ENCODE results near the gene RAVER1. TPM values are rescaled to one million over a fixed set of nuclear protein-coding genes. Genes with fewer than 3 reads are reported as not detected.
A peak's percentile ranks its signal among the peaks of the same experiment; 100 is the strongest.

Gene RAVER1
- total RNA-seq, 4 donors from 2014 or later = 7.4 to 42.4 (median 16.4) TPM

DNA sequence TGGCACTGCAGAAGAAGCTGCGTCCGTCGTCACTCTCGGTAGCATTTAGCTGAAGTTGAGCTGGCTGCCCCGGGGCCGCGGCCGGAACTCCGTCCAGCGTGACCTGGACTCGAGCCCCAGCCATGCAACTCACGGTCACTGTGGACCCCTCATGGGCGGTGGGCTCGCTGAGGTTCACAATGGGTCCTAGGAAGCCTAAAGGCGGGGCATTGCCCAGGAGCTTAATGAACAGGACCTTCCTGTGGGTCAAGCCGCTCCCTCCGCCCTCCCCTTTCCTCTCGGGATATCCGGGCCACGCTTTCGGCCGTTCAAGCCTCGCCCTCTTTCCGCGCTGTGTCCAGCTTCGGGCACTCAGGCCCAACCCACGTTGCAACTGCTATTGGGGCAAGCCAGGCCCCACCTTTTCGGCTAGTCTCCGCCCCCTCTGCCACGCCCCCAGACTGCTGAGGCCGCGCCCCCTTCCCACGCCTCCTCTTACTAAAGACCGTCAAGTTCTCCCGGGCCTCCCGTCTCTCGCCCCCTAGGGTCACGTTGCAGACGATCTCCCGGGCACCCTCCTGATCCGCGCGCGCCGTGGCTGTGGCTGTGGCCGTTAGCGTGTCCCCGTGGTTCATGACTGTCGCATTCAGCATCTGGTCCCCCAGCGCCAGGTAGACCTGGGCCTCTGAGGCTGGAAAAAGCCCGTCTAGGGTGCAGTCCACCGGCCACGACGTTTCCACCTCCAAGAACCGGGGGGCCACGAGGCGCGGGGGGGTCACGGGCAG, 1.4 kb upstream of the RAVER1 start:
- TF ChIP-seq, protein P1, sequence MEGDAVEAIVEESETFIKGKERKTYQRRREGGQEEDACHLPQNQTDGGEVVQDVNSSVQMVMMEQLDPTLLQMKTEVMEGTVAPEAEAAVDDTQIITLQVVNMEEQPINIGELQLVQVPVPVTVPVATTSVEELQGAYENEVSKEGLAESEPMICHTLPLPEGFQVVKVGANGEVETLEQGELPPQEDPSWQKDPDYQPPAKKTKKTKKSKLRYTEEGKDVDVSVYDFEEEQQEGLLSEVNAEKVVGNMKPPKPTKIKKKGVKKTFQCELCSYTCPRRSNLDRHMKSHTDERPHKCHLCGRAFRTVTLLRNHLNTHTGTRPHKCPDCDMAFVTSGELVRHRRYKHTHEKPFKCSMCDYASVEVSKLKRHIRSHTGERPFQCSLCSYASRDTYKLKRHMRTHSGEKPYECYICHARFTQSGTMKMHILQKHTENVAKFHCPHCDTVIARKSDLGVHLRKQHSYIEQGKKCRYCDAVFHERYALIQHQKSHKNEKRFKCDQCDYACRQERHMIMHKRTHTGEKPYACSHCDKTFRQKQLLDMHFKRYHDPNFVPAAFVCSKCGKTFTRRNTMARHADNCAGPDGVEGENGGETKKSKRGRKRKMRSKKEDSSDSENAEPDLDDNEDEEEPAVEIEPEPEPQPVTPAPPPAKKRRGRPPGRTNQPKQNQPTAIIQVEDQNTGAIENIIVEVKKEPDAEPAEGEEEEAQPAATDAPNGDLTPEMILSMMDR (IDR thresholded peaks at IDR 0.05) = no peak
- TF ChIP-seq POLR2A (IDR thresholded peaks at IDR 0.05) = peak in 1 of 2 donors; percentile 61
- peak; percentile 97 to 98 for DNase-seq
- H3K9me3 ChIP-seq = no peaks in the 10 kb centered on the region
- intact Hi-C loops (cut with DNase I; ENCODE audit: low total_unique reads) = loop anchor here (10.0 kb wide), 1 partner anchor 50 kb away; the partner anchor contains the start of gene TYK2
- peaks cover 0 to 5% of the 10 kb centered on the region in 2 donors for H3K4me1 ChIP-seq
- H3K27ac ChIP-seq = peak overlapping the region; percentile 38 to 73
- peak overlapping the region; percentile 77 to 99 for H3K4me3 ChIP-seq
- H3K27me3 ChIP-seq = no peaks in the 10 kb centered on the region
- no peaks in the 10 kb centered on the region for H3K36me3 ChIP-seq

DNA sequence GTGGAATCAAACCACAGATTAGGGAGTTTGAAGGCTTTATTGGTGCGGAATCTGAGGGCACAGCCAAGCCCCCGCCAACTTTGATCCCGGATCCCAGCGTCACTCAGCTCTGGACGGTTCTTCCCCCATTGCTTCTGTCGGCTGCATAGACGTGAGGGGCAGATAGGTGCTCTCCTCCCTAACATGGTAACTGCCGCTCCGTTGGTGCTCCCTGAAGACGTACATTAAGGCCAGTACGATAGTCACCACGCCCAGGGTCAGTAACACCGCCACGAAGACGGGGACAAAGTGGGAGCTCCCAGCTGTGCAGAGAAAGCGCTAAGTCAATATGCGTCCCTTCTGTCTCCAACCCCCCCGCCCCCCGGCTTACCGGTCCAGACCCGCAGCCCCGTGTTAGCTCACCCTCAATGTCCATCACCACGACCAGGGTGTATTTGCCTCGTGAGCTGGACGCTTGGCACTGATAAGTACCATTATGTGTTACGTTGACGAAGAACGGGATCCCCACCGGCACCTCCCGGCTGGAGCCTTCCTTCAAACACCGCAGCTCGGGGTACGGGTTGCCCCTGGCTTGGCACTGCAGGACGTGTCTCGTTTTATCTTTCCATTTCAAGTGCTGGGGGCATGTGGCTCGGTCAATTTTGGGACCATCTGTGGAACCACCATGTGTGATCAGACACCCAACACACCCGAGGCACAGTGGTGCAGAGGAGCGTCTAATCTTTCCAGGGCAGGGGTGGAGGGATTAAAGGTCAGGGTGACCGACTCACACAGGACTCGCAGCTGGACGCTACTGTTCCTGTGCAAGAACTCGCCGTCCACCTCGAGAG, 644 bp upstream of the RAVER1 start:
- no peaks in the 10 kb centered on the region for H3K27me3 ChIP-seq
- intact Hi-C loops (cut with DNase I; ENCODE audit: low total_unique reads) = loop anchor here (10.0 kb wide), 1 partner anchor 51 kb away; the partner anchor contains the start of gene TYK2
- no peak for TF ChIP-seq POLR2A (IDR thresholded peaks at IDR 0.05)
- TF ChIP-seq, protein P1 (IDR thresholded peaks at IDR 0.05) = peak in 1 of 4 experiments; percentile 7
- H3K4me1 ChIP-seq = peaks cover 0 to 5% of the 10 kb centered on the region in 2 donors
- no peak for DNase-seq
- no peaks in the 10 kb centered on the region for H3K36me3 ChIP-seq
- H3K4me3 ChIP-seq = peak overlapping the region; percentile 77 to 99
- H3K9me3 ChIP-seq = no peaks in the 10 kb centered on the region
- peak overlapping the region; percentile 94 to 96 for H3K27ac ChIP-seq

DNA sequence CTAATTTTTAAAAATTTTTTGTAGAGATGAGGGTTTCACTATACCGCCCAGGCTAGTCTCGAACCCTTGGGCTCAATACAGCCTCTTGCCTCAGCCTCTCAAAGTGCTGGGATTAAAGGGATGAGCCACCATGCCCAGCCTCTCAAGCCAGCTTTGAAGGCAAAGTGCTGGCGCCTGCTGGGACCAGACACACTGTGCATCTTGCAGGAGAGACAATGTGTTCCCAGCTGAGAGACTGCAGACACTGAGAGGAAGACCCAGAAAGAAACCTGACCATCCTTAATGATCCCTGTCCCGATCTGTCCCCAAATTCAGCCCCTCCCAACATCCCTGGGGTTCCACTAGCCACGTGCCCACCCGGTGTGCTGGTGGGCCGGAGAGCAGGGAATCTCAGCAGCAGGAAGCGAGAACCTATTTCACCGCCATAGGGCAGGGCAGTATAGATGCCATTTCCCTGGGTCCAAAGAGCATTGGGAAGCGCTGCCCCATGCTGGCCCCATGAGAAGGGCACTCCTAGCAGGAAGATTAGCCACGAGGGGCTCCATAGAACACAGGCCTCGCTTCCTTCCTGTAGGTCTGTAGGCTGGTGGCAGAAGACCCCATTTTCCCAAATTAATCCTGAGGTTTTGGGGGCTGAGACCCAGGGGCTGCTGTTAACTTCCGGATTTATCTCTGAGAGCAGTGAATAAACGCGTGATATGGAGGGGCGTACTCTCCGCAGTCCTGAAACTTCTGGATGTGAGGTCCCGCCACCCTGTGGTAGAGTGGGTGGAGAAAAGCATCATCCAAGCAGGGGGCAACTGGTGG, 968 bp downstream of the RAVER1 start:
- intact Hi-C loops (cut with DNase I; ENCODE audit: low total_unique reads) = loop anchor here (10.0 kb wide), 1 partner anchor 52 kb away; the partner anchor contains the start of gene TYK2

DNA sequence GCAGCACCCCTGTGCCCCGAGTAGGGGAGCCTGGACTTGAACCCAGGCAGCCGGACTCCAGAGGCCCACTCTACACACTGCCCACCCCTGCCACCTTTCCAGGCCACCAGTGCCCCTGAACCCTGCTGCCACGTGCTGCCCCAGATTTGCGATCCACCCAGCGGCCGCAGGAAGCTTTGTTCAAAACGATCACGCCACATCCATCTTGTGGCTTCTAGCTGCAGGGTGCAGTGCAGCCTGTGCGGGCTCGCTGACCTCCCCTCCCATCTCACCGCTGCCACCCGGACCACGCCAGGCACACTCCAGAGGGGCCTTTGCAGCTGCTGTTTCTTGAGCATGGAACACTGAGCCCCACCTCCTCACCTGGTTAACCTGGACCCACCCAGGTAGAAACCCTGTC, 3.8 kb downstream of the RAVER1 start:
- Histone ChIP-seq H3K27me3 (no peaks in the 10 kb centered on the region), H3K4me1 (peaks cover 0 to 5% of the 10 kb centered on the region in 2 donors), H3K9me3 (no peaks in the 10 kb centered on the region), H3K27ac (no peak overlapping the region), H3K36me3 (no peaks in the 10 kb centered on the region), H3K4me3 (no peak overlapping the region)
- no peak for DNase-seq
- intact Hi-C loops (cut with DNase I; ENCODE audit: low total_unique reads) = no loop called here
- no peak for TF ChIP-seq POLR2A (IDR thresholded peaks at IDR 0.05)
- TF ChIP-seq, protein P1 (IDR thresholded peaks at IDR 0.05) = no peak

More for the DNA sequence above, 968 bp downstream of the RAVER1 start:
- Histone ChIP-seq H3K36me3 (no peaks in the 10 kb centered on the region), H3K27me3 (no peaks in the 10 kb centered on the region), H3K27ac (peak overlapping the region; percentile 94 to 96), H3K4me1 (peaks cover 0 to 5% of the 10 kb centered on the region in 2 donors), H3K9me3 (no peaks in the 10 kb centered on the region), H3K4me3 (peak overlapping the region; percentile 77 to 99)
- no peak for DNase-seq
- TF ChIP-seq, protein P1 (IDR thresholded peaks at IDR 0.05) = no peak
- TF ChIP-seq POLR2A (IDR thresholded peaks at IDR 0.05) = no peak

All from uterus (tissue), 4 donors.